GM21737 (cell line): ENCODE data around the gene RGS16.

ENCODE experiments used
- ATAC-seq: cut with Tn5 transposase; IDR thresholded peaks from one replicate; pipeline ENCODE4 v1.9.1; 2021; ENCODE audit warnings: mild to moderate bottlenecking, moderate library complexity; ENCODE audit not compliant: unreplicated experiment

RGS16 gene

GRCh38 chr1:182630586-182630985 lies 26.4 kb upstream of the RGS16 start:
- no peak for ATAC-seq

GRCh38 chr1:182629499-182630096 lies 25.4 kb upstream of the RGS16 start:
- ATAC-seq = peak; percentile 67

GRCh38 chr1:182629080-182629479 lies 24.9 kb upstream of the RGS16 start:
- ATAC-seq = no peak

GRCh38 chr1:182628657-182629056 lies 24.5 kb upstream of the RGS16 start:
- no peak for ATAC-seq

- ATAC-seq = no peak
These were observed 23.4 kb upstream of the RGS16 start for GRCh38 chr1:182627622-182628021.

- no peak for ATAC-seq
These were observed 22.3 kb upstream of the RGS16 start for GRCh38 chr1:182626527-182626926.

GRCh38 chr1:182625719-182626504 lies 21.7 kb upstream of the RGS16 start:
- ATAC-seq = no peak

- ATAC-seq = no peak
These were observed 20.8 kb upstream of the RGS16 start for GRCh38 chr1:182625024-182625423.

- no peak for ATAC-seq
These were observed 20.4 kb upstream of the RGS16 start for GRCh38 chr1:182624577-182624976.

GRCh38 chr1:182622901-182623528 lies 18.8 kb upstream of the RGS16 start:
- ATAC-seq = peak; percentile 51

GRCh38 chr1:182621906-182622305 lies 17.7 kb upstream of the RGS16 start:
- ATAC-seq = no peak

- ATAC-seq = no peak
These were observed 16.9 kb upstream of the RGS16 start for GRCh38 chr1:182620924-182621585.

GRCh38 chr1:182617734-182618351 lies 13.7 kb upstream of the RGS16 start:
- ATAC-seq = no peak

GRCh38 chr1:182617014-182617429 lies 12.8 kb upstream of the RGS16 start:
- no peak for ATAC-seq

- peak; percentile 69 for ATAC-seq
These were observed 12.2 kb upstream of the RGS16 start for GRCh38 chr1:182616130-182617013.

- peak; percentile 22 for ATAC-seq
These were observed 11.4 kb upstream of the RGS16 start for GRCh38 chr1:182615468-182616129.

GRCh38 chr1:182614796-182615454 lies 10.7 kb upstream of the RGS16 start:
- peak; percentile 38 for ATAC-seq

GRCh38 chr1:182611787-182612186 lies 7.6 kb upstream of the RGS16 start:
- no peak for ATAC-seq

GRCh38 chr1:182611326-182611725 lies 7.1 kb upstream of the RGS16 start:
- no peak for ATAC-seq
